GM18870 (cell line): ENCODE results near the gene PIGU.
"Not testable (repeated sequence)": the region's sequence is repeated elsewhere in the genome, so short reads cannot be mapped to it uniquely, and the experiment has no call there.

Source experiments
- ATAC-seq: cut with Tn5 transposase; IDR thresholded peaks from one replicate; pipeline ENCODE4 v1.9.1; 2021; ENCODE audit warnings: moderate library complexity; ENCODE audit not compliant: unreplicated experiment

Gene PIGU

GRCh38 chr20:34663213-34663943, 13.5 kb downstream of the PIGU start:
- ATAC-seq = no peak

GRCh38 chr20:34661811-34662210, 15.1 kb downstream of the PIGU start:
- ATAC-seq = not testable (repeated sequence)

GRCh38 chr20:34658654-34659053, 18.2 kb downstream of the PIGU start:
- ATAC-seq = not testable (repeated sequence)

- no peak for ATAC-seq
Measured at GRCh38 chr20:34654207-34654744, 22.6 kb downstream of the PIGU start.

- no peak for ATAC-seq
Measured at GRCh38 chr20:34651200-34651599, 25.7 kb downstream of the PIGU start.

- no peak for ATAC-seq
Measured at GRCh38 chr20:34647737-34648136, 29.2 kb downstream of the PIGU start.

GRCh38 chr20:34644951-34645350, 31.9 kb downstream of the PIGU start:
- no peak for ATAC-seq

GRCh38 chr20:34644345-34644744, 32.5 kb downstream of the PIGU start:
- no peak for ATAC-seq

GRCh38 chr20:34643928-34644327, 33.0 kb downstream of the PIGU start:
- ATAC-seq = no peak

GRCh38 chr20:34642009-34642408, 34.9 kb downstream of the PIGU start:
- ATAC-seq = no peak

GRCh38 chr20:34639755-34640222, 37.1 kb downstream of the PIGU start:
- ATAC-seq = no peak

- ATAC-seq = no peak
Measured at GRCh38 chr20:34638532-34638931, 38.4 kb downstream of the PIGU start.

- ATAC-seq = no peak
Measured at GRCh38 chr20:34638039-34638292, 38.9 kb downstream of the PIGU start.

- no peak for ATAC-seq
Measured at GRCh38 chr20:34637245-34638038, 39.5 kb downstream of the PIGU start.

GRCh38 chr20:34636648-34637047, 40.2 kb downstream of the PIGU start:
- ATAC-seq = no peak

GRCh38 chr20:34634392-34634791, 42.5 kb downstream of the PIGU start:
- ATAC-seq = no peak

- no peak for ATAC-seq
Measured at GRCh38 chr20:34632870-34633452, 43.9 kb downstream of the PIGU start.

GRCh38 chr20:34629904-34630303, 47.0 kb downstream of the PIGU start:
- no peak for ATAC-seq

GRCh38 chr20:34629342-34629741, 47.5 kb downstream of the PIGU start:
- ATAC-seq = no peak

GRCh38 chr20:34628026-34628425, 48.9 kb downstream of the PIGU start:
- ATAC-seq = no peak

- no peak for ATAC-seq
Measured at GRCh38 chr20:34627458-34627857, 49.4 kb downstream of the PIGU start.

GRCh38 chr20:34626992-34627391, 49.9 kb downstream of the PIGU start:
- no peak for ATAC-seq
